Hippocampal formation (tissue), 2 donors: ENCODE data around the gene DDX51.
"Not testable (repeated sequence)": the region's sequence is repeated elsewhere in the genome, so short reads cannot be mapped to it uniquely, and the experiment has no call there.

Experiments used
- DNase-seq, 2 donors: peaks; one replicate each; lab custom pipeline; 2025; lab: John Stamatoyannopoulos, UW

The DDX51 gene

GRCh38 chr12:132114667-132115066 lies 29.5 kb downstream of the DDX51 start:
- DNase-seq, result no peak

- DNase-seq, result no peak
Measured at GRCh38 chr12:132111654-132112304, 32.3 kb downstream of the DDX51 start.

GRCh38 chr12:132110677-132111076 lies 33.4 kb downstream of the DDX51 start:
- no peak for DNase-seq

- DNase-seq, result no peak
Measured at GRCh38 chr12:132109741-132110140, 34.4 kb downstream of the DDX51 start.

GRCh38 chr12:132108211-132108832 lies 35.8 kb downstream of the DDX51 start:
- no peak for DNase-seq

GRCh38 chr12:132106921-132107320 lies 37.2 kb downstream of the DDX51 start:
- no peak for DNase-seq

GRCh38 chr12:132105467-132105866 lies 38.7 kb downstream of the DDX51 start:
- no peak for DNase-seq

- DNase-seq, result no peak
Measured at GRCh38 chr12:132103542-132104308, 40.4 kb downstream of the DDX51 start.

- not testable (repeated sequence) for DNase-seq
Measured at GRCh38 chr12:132103072-132103471, 41.0 kb downstream of the DDX51 start.

- DNase-seq, result no peak
Measured at GRCh38 chr12:132102297-132102696, 41.8 kb downstream of the DDX51 start.

GRCh38 chr12:132100306-132101065 lies 43.6 kb downstream of the DDX51 start:
- no peak for DNase-seq

GRCh38 chr12:132099739-132100138 lies 44.4 kb downstream of the DDX51 start:
- no peak for DNase-seq

GRCh38 chr12:132095520-132096409 lies 48.4 kb downstream of the DDX51 start:
- no peak for DNase-seq

GRCh38 chr12:132094269-132094891 lies 49.7 kb downstream of the DDX51 start:
- DNase-seq, result no peak

- DNase-seq, result no peak
Measured at GRCh38 chr12:132089407-132089910, 54.7 kb downstream of the DDX51 start.
